HFFc6 (cell line): ENCODE results near the gene GBP2. TPM values are rescaled to one million over a fixed set of nuclear protein-coding genes. Genes with fewer than 3 reads are reported as not detected.

ENCODE experiments used
- DNase-seq: peaks from one replicate; pipeline ENCODE4 v3.0.0-alpha.2; 2018
- H3K27ac Mint-ChIP-seq: 2 replicates; pipeline ENCODE4 v1.8.0; 2020; ENCODE audit warnings: mild to moderate bottlenecking, mixed read lengths
- H3K27me3 Mint-ChIP-seq: 2 replicates; pipeline ENCODE4 v1.8.0; 2021; ENCODE audit warnings: mild to moderate bottlenecking, moderate library complexity, mixed read lengths; ENCODE audit not compliant: insufficient read depth
- H3K36me3 Mint-ChIP-seq: 2 replicates; pipeline ENCODE4 v1.8.0; 2021; ENCODE audit warnings: low read depth, mixed read lengths
- H3K4me1 Mint-ChIP-seq: 2 replicates; pipeline ENCODE4 v1.8.0; 2020; ENCODE audit warnings: low read depth, mixed read lengths
- H3K4me3 Mint-ChIP-seq: 2 replicates; pipeline ENCODE4 v1.8.0; 2020; ENCODE audit warnings: mild to moderate bottlenecking, moderate library complexity, mixed read lengths
- H3K9me3 Mint-ChIP-seq: 2 replicates; pipeline ENCODE4 v1.8.0; 2020; ENCODE audit warnings: mild to moderate bottlenecking, mixed read lengths
- CTCF ChIP-seq: fragments of 200-600 bp; sonication (generic); IDR thresholded peaks from 2 replicates; pipeline ENCODE4 v1.5.0; 2021; ENCODE audit warnings: antibody characterized with exemption, mild to moderate bottlenecking
- total RNA-seq, 6 experiments: library from RNA; stranded (reverse); fragmentation: NEBNext Ultra II Directional; extraction: Animal tissue kit (Norgen Biotek cat#: 25700); gene quantifications; 2 replicates in 1 of 6; 3 replicates in 5 of 6; pipeline ENCODE4 v1.2.3, GENCODE V29; 2021

The GBP2 gene
- total RNA-seq, 6 experiments from 2014 or later: 0.40 to 0.85 (median 0.52) TPM

GRCh38 chr1:89063094-89063493 lies 62.8 kb downstream of the GBP2 start:
- peaks cover 2% of the 10 kb centered on the region; the same call in 1 of the 2 replicates for H3K27me3 Mint-ChIP-seq
- no peak for DNase-seq
- TF ChIP-seq CTCF: no peak
- H3K9me3 Mint-ChIP-seq: no peaks in the 10 kb centered on the region
- peak overlapping the region; percentile 88 for H3K4me3 Mint-ChIP-seq
- no peak overlapping the region; the same call in 1 of the 2 replicates for H3K27ac Mint-ChIP-seq
- H3K36me3 Mint-ChIP-seq: peaks cover 23% of the 10 kb centered on the region
- peaks cover 49% of the 10 kb centered on the region for H3K4me1 Mint-ChIP-seq

GRCh38 chr1:89060091-89060490 lies 65.8 kb downstream of the GBP2 start:
- peaks cover 24% of the 10 kb centered on the region for H3K36me3 Mint-ChIP-seq
- no peak for DNase-seq
- no peak overlapping the region for H3K4me3 Mint-ChIP-seq
- no peaks in the 10 kb centered on the region for H3K9me3 Mint-ChIP-seq
- H3K4me1 Mint-ChIP-seq: peaks cover 41% of the 10 kb centered on the region
- H3K27ac Mint-ChIP-seq: no peak overlapping the region
- TF ChIP-seq CTCF: no peak
- H3K27me3 Mint-ChIP-seq: peaks cover 2% of the 10 kb centered on the region; the same call in 1 of the 2 replicates

Other genes with a start within 250 kb of the GBP2 start
- 10 to 100 TPM; 24.8 to 29.7 (median 27.0) TPM for gene GTF2B, start 234.5 kb downstream of the GBP2 start, total RNA-seq
- gene KYAT3, start 133.5 kb downstream of the GBP2 start, total RNA-seq: 10 to 100 TPM; 18.1 to 25.4 (median 23.7) TPM
- gene RBMXL1, start 133.5 kb downstream of the GBP2 start, total RNA-seq: 1 to 10 TPM; 5.5 to 9.7 (median 8.2) TPM
- gene GBP3, start 103.2 kb downstream of the GBP2 start, total RNA-seq: 10 to 100 TPM; 26.5 to 44.6 (median 39.3) TPM
- 10 to 100 TPM; 26.7 to 32.7 (median 29.9) TPM for gene GBP1, start 60.9 kb downstream of the GBP2 start, total RNA-seq
- not detected for gene GBP7, start 49.9 kb upstream of the GBP2 start, total RNA-seq
- gene GBP4, start 72.8 kb upstream of the GBP2 start, total RNA-seq: under 1 TPM; 0.10 to 0.31 (median 0.22) TPM
- under 1 TPM in 2 of 6 experiments, not detected in 4; 0.10 to 0.34 TPM for gene GBP5, start 146.7 kb upstream of the GBP2 start, total RNA-seq
- gene GBP6, start 237.9 kb upstream of the GBP2 start, total RNA-seq: not detected